Measurements from ENCODE around the gene RPRD2.

RPRD2 gene

DNA sequence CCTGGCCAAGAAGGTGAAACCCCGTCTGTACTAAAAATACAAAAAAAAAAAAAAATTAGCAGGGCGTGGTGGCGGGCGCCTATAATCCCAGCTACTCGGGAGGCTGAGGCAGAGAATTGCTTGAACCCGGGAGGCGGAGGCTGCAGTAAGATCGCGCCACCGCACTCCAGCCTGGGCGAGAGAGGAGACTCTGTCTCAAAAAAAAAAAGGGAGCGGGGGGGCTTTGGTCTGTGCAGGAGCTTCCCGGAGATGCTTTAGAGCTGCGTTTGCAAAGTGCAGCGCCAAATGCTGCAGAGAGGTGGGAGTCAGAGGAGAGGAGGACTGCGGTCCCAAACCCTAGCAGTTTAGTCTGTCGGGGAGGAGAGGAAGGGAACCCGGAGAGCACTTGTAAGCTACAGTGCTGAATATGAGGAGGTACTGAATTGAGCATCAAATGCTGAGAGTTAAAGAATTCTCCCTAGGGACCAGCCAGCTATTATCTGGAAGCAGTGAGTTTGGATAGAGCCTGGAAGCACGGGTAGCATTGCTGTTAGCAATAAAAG, 152.2 kb downstream of the RPRD2 start:
- DNase-seq, result no peak

DNA sequence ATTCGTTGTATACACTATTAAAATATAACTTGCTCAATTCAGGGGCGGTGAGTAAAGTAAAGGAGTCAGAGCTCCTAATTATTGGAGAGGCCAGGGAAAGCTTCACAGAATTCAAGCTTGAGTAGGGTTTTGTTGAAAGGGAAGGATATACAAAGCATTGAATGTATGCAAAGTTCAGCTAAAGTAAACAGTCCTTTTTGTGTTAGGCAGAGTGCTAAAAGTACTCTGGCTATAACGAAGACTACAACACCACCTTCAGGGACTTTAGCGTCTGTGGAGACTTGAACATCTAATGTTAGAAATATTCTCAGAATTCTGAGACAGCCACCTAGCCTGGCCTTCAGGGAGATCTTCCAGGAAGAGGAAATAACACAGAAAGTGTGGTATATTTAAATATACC, 152.7 kb downstream of the RPRD2 start:
- no peak for DNase-seq

DNA sequence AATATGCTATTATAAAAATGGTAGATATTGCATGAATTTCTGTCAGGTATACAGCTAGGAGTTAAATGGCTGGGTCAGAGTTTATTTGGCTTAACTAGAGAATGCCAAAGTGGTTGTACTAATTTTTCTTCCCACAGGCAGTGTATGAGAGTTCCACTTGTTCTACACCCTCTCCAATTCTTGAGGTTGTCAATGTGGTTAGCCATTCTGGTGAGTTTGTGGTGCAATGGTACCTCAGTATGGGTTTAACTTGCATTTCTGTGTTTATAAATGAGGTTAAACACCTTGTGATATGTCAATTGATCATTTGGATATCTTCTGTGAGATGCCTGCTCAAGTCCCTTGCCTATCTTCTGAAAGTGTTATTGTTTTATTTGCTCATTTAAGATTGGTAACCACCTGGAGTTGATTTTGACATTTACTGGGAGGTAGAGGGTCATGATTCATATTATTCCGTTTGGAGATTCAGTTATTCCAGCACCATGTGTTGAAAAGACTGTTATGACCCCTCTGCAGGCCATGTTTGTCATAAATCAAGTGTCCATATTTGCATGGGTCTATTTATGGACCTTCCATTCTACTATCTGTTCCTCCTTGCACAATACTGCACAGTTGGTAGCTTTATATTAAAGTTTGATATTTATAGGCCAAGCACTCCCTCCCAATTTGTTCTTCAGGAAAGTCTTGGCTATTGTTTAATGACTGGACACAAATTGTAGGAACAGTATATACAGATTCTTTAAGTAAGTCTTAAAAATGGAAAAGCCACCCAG, 157.4 kb downstream of the RPRD2 start:
- no peak for DNase-seq

DNA sequence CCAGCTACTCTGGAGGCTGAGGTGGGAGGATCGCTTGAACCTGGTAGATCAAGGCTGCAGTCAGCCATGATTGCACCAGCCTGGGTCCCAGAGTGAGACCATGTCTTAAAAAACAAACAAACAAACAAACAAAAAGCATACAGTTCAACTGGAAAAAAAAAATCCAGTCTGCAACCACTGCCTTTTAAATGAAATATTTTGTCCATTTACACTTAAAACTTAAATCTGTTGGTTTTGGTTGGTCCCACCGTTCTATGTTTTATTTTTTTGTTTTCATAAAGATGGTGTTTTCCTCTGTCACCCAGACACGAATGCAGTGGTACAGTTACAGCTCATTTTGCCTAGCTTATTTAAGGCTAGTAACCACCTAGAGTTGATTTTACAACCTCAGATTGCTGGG, 161.4 kb downstream of the RPRD2 start:
- DNase-seq, result no peak
